ENCODE results near the gene SUPT16H. TPM values are rescaled to one million over a fixed set of nuclear protein-coding genes. Genes with fewer than 3 reads are reported as not detected.

SUPT16H gene
- total RNA-seq, 1 donor from 2014 or later = 97.6 TPM

DNA sequence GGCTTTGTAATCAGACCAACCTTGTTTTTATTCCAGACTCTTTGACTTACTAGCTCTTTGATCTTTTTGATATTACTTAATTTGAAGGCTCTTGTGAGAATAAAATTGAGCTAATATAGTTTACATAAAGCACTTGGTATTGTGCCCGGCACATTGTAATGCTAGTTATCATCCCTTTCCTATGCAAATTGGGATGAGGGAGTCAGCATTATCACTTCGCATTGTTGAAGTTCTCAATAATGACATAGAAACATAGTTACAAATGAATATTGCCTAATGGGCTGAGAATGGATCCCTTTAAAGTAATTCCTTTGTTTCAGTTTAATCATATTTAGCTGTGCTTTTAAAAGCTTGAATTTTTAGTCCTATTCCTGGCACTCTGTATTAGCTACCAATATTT is 36.6 kb downstream of the SUPT16H start:
- TF ChIP-seq, protein P1, sequence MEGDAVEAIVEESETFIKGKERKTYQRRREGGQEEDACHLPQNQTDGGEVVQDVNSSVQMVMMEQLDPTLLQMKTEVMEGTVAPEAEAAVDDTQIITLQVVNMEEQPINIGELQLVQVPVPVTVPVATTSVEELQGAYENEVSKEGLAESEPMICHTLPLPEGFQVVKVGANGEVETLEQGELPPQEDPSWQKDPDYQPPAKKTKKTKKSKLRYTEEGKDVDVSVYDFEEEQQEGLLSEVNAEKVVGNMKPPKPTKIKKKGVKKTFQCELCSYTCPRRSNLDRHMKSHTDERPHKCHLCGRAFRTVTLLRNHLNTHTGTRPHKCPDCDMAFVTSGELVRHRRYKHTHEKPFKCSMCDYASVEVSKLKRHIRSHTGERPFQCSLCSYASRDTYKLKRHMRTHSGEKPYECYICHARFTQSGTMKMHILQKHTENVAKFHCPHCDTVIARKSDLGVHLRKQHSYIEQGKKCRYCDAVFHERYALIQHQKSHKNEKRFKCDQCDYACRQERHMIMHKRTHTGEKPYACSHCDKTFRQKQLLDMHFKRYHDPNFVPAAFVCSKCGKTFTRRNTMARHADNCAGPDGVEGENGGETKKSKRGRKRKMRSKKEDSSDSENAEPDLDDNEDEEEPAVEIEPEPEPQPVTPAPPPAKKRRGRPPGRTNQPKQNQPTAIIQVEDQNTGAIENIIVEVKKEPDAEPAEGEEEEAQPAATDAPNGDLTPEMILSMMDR (IDR thresholded peaks at IDR 0.05; ENCODE audit: partially characterized antibody, unreplicated experiment) = no peak
- H3K4me1 Mint-ChIP-seq (ENCODE audit: low read depth, unreplicated experiment) = no peaks in the 10 kb centered on the region
- no peaks in the 10 kb centered on the region for H3K27me3 Mint-ChIP-seq (ENCODE audit: unreplicated experiment)
- no peak overlapping the region for H3K27ac Mint-ChIP-seq (ENCODE audit: unreplicated experiment)
- no peaks in the 10 kb centered on the region for H3K9me3 Mint-ChIP-seq (ENCODE audit: unreplicated experiment)
- no peak for DNase-seq
- no peaks in the 10 kb centered on the region for H3K36me3 Mint-ChIP-seq (ENCODE audit: unreplicated experiment)
- no peak overlapping the region for H3K4me3 Mint-ChIP-seq (ENCODE audit: unreplicated experiment)

DNA sequence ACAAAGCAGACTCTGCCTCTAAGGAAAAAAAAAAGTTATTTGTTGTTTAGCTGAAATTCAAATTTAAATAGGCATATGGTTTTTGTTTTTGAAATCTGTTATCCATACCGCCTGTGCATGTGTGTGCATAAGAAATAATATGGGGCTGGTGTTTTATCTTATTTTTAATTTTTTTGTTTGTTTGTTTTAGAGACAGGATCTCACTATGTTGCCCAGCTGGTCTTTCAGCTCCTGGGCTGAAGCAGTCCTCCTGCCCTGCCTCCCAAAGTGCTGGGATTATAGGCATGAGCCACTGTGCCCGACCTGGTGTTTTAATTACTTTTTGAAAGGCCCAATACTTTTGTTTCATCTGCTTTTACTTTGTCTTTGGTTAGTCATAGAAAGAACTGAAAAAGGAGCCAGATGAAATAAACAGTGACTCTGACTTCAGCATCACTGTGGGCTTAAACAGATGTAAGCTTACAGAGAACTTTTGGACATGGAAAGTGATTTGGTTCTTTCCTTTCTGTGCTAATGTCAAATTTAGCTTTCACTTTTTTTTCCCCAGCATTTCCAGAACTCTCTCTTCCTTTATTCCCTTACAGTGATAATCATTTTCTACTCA is 37.2 kb downstream of the SUPT16H start:
- H3K4me1 Mint-ChIP-seq (ENCODE audit: low read depth, unreplicated experiment) = no peaks in the 10 kb centered on the region
- no peaks in the 10 kb centered on the region for H3K27me3 Mint-ChIP-seq (ENCODE audit: unreplicated experiment)
- no peaks in the 10 kb centered on the region for H3K9me3 Mint-ChIP-seq (ENCODE audit: unreplicated experiment)
- H3K27ac Mint-ChIP-seq (ENCODE audit: unreplicated experiment) = no peak overlapping the region
- no peaks in the 10 kb centered on the region for H3K36me3 Mint-ChIP-seq (ENCODE audit: unreplicated experiment)
- TF ChIP-seq, protein P1 (IDR thresholded peaks at IDR 0.05; ENCODE audit: partially characterized antibody, unreplicated experiment) = no peak
- no peak for DNase-seq
- H3K4me3 Mint-ChIP-seq (ENCODE audit: unreplicated experiment) = no peak overlapping the region

DNA sequence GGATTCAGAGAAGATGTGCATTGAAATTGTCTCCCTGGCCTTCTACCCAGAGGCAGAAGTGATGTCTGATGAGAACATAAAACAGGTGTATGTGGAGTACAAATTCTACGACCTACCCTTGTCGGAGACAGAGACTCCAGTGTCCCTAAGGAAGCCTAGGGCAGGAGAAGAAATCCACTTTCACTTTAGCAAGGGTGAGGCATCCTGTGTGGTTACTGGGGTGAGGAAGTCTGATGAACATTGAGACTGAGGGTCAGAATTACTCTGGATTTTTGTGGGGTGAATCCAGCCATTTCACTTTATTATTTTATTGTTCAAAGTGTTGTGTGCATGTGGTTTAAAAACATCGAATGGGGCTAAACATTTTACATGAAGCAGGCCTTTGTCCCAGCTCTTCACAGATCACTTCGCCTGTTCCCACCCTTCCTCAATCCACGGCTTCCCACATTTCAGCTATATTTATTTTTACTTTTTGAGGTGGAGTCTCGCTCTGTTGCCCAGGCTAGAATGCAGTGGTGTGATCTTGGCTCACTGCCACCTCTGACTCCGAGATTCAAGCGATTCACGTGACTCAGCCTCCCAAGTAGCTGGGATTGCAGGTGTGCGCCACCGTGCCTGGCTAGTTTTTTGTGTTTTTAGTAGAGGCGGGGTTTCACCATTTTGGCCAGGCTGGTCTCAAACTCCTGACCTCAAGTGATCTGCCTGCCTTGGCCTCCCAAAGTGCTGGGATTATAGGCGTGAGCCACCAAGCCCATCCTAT is 40.6 kb downstream of the SUPT16H start:
- DNase-seq = no peak
- no peaks in the 10 kb centered on the region for H3K36me3 Mint-ChIP-seq (ENCODE audit: unreplicated experiment)
- no peaks in the 10 kb centered on the region for H3K27me3 Mint-ChIP-seq (ENCODE audit: unreplicated experiment)
- H3K9me3 Mint-ChIP-seq (ENCODE audit: unreplicated experiment) = no peaks in the 10 kb centered on the region
- TF ChIP-seq, protein P1 (IDR thresholded peaks at IDR 0.05; ENCODE audit: partially characterized antibody, unreplicated experiment) = no peak
- no peaks in the 10 kb centered on the region for H3K4me1 Mint-ChIP-seq (ENCODE audit: low read depth, unreplicated experiment)
- H3K4me3 Mint-ChIP-seq (ENCODE audit: unreplicated experiment) = no peak overlapping the region
- no peak overlapping the region for H3K27ac Mint-ChIP-seq (ENCODE audit: unreplicated experiment)

DNA sequence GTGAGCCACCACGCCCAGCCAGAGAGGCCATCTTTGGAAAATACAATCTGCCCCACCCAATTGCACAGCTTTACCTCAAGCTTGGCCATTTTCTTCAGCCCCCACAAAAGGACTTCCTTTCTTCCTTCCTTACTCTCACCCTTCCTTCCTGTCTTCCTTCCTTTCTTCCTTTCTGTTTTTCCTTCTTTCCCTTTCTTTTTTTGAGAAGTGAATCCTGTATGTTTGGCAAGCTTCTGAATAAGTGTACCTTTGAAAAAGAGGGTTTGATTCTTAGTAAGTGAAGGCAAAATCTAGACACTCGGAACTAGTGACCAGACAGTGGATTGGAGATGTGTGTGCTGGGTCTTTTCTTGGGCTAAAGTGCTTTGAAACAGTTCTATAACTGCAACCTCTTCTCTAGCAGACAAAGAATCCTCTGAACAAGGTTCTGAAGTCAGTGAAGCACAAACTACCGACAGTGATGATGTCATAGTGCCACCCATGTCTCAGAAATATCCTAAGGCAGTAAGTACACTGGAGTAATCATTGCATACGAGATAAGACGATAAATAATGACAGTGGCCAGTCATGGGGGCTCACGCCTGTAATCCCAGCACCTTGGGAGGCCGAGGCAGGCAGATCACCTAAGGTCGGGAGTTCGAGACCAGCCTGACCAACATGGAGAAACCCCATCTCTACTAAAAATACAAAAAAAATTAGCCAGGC is 49.5 kb downstream of the SUPT16H start:
- DNase-seq = no peak
- no peaks in the 10 kb centered on the region for H3K27me3 Mint-ChIP-seq (ENCODE audit: unreplicated experiment)
- TF ChIP-seq, protein P1 (IDR thresholded peaks at IDR 0.05; ENCODE audit: partially characterized antibody, unreplicated experiment) = no peak
- peaks cover 2% of the 10 kb centered on the region for H3K9me3 Mint-ChIP-seq (ENCODE audit: unreplicated experiment)
- H3K36me3 Mint-ChIP-seq (ENCODE audit: unreplicated experiment) = no peaks in the 10 kb centered on the region
- H3K27ac Mint-ChIP-seq (ENCODE audit: unreplicated experiment) = no peak overlapping the region
- no peaks in the 10 kb centered on the region for H3K4me1 Mint-ChIP-seq (ENCODE audit: low read depth, unreplicated experiment)
- H3K4me3 Mint-ChIP-seq (ENCODE audit: unreplicated experiment) = no peak overlapping the region

- TF ChIP-seq, protein P1 (IDR thresholded peaks at IDR 0.05; ENCODE audit: partially characterized antibody, unreplicated experiment) = no peak
- Mint-ChIP-seq H3K36me3 (ENCODE audit: unreplicated experiment) (no peaks in the 10 kb centered on the region), H3K9me3 (ENCODE audit: unreplicated experiment) (peaks cover 2% of the 10 kb centered on the region), H3K4me3 (ENCODE audit: unreplicated experiment) (no peak overlapping the region), H3K27ac (ENCODE audit: unreplicated experiment) (no peak overlapping the region), H3K27me3 (ENCODE audit: unreplicated experiment) (no peaks in the 10 kb centered on the region), H3K4me1 (ENCODE audit: low read depth, unreplicated experiment) (no peaks in the 10 kb centered on the region)
- DNase-seq = no peak
Measured at GRCh38 chr14:21332950-21333349, 50.9 kb downstream of the SUPT16H start.

All from glutamatergic neuron (in vitro differentiated cells).